GM18907 (cell line): ENCODE data around the gene SLC19A1.
"Not testable (repeated sequence)": the region's sequence is repeated elsewhere in the genome, so short reads cannot be mapped to it uniquely, and the experiment has no call there.

Experiments used
- ATAC-seq: cut with Tn5 transposase; IDR thresholded peaks from one replicate; pipeline ENCODE4 v1.9.1; 2021; ENCODE audit warnings: mild to moderate bottlenecking, moderate library complexity; ENCODE audit not compliant: unreplicated experiment

Gene SLC19A1

GRCh38 chr21:45534636-45535331, 7.5 kb downstream of the SLC19A1 start:
- ATAC-seq: no peak

- ATAC-seq: no peak
These were observed 8.2 kb downstream of the SLC19A1 start for GRCh38 chr21:45533846-45534635.

GRCh38 chr21:45533361-45533845, 8.8 kb downstream of the SLC19A1 start:
- no peak for ATAC-seq

- no peak for ATAC-seq
These were observed 9.3 kb downstream of the SLC19A1 start for GRCh38 chr21:45532826-45533360.

- ATAC-seq: no peak
These were observed 10.6 kb downstream of the SLC19A1 start for GRCh38 chr21:45531393-45532215.

- not testable (repeated sequence) for ATAC-seq
These were observed 11.2 kb downstream of the SLC19A1 start for GRCh38 chr21:45531114-45531392.

- ATAC-seq: no peak
These were observed 11.7 kb downstream of the SLC19A1 start for GRCh38 chr21:45530423-45531113.

GRCh38 chr21:45529785-45530422, 12.3 kb downstream of the SLC19A1 start:
- ATAC-seq: no peak

- ATAC-seq: no peak
These were observed 13.1 kb downstream of the SLC19A1 start for GRCh38 chr21:45528981-45529784.

GRCh38 chr21:45528028-45528705, 14.1 kb downstream of the SLC19A1 start:
- no peak for ATAC-seq

GRCh38 chr21:45527151-45527999, 14.9 kb downstream of the SLC19A1 start:
- not testable (repeated sequence) for ATAC-seq

GRCh38 chr21:45525910-45526306, 16.3 kb downstream of the SLC19A1 start:
- no peak for ATAC-seq

GRCh38 chr21:45525153-45525909, 16.9 kb downstream of the SLC19A1 start:
- ATAC-seq: no peak

- no peak for ATAC-seq
These were observed 17.5 kb downstream of the SLC19A1 start for GRCh38 chr21:45524756-45525152.

GRCh38 chr21:45523411-45524101, 18.7 kb downstream of the SLC19A1 start:
- no peak for ATAC-seq

GRCh38 chr21:45522986-45523385, 19.3 kb downstream of the SLC19A1 start:
- no peak for ATAC-seq

- no peak for ATAC-seq
These were observed 19.9 kb downstream of the SLC19A1 start for GRCh38 chr21:45522381-45522780.
